Measurements from ENCODE around the gene PCDHGB6.

DNA sequence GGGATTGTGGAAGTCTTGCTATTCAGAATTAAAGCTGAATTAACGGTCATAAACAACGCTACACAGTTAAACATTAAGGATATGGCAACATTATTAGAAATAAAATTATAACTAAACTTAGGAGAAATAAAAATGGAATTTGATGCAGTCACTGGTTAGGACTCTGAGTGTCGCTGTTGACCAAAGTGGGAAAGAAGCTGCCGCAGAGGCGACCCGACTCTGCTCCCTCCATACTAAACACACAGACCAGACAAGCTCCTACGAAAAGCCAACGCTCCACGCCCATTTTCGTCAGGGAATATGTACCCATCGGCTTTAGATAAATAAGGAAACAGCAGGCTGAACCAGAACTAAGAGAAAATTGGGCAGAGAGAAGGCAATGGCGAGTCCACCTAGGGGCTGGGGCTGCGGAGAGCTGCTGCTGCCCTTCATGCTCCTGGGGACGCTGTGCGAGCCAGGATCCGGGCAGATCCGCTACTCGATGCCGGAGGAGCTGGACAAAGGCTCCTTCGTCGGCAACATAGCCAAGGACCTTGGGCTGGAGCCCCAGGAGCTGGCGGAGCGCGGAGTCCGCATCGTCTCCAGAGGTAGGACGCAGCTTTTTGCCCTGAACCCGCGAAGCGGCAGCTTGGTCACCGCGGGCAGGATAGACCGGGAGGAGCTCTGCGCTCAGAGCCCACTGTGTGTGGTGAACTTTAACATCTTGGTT, 43.7 kb upstream of the PCDHGB6 start, which contains the start of gene PCDHGA5:
- TF ChIP-seq, protein P1, sequence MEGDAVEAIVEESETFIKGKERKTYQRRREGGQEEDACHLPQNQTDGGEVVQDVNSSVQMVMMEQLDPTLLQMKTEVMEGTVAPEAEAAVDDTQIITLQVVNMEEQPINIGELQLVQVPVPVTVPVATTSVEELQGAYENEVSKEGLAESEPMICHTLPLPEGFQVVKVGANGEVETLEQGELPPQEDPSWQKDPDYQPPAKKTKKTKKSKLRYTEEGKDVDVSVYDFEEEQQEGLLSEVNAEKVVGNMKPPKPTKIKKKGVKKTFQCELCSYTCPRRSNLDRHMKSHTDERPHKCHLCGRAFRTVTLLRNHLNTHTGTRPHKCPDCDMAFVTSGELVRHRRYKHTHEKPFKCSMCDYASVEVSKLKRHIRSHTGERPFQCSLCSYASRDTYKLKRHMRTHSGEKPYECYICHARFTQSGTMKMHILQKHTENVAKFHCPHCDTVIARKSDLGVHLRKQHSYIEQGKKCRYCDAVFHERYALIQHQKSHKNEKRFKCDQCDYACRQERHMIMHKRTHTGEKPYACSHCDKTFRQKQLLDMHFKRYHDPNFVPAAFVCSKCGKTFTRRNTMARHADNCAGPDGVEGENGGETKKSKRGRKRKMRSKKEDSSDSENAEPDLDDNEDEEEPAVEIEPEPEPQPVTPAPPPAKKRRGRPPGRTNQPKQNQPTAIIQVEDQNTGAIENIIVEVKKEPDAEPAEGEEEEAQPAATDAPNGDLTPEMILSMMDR (conservative IDR thresholded peaks at IDR 0.05; ENCODE audit: low read length): no peak
- no peak for TF ChIP-seq EZH2phosphoT487 (IDR thresholded peaks at IDR 0.05; ENCODE audit: borderline replicate concordance)

Data from Loucy (cell line).